Cardiac septum (tissue), 1 donor: ENCODE measurements around the gene SPNS1. TPM values are rescaled to one million over a fixed set of nuclear protein-coding genes. Genes with fewer than 3 reads are reported as not detected.

Experiments used
- DNase-seq: peaks from one replicate; pipeline ENCODE4 v3.0.0-alpha.2; 2020; ENCODE audit warnings: low spot score
- intact Hi-C: fragments of 100-400 bp; cut with DNase I; formaldehyde crosslinking; loops from one replicate; pipeline ENCODE4 v1.14.0; 2022
- total RNA-seq: library from RNA; stranded (reverse); fragmentation: NEBNext Ultra II Directional; extraction: Animal tissue kit (Norgen Biotek cat#: 25700); gene quantifications from one replicate; pipeline ENCODE4 v1.2.1, GENCODE V29; 2021
- donor health status: DM: no; HTN: no; CAD: no.

SPNS1 gene
- total RNA-seq, 1 donor from 2014 or later: 15.6 TPM

GRCh38 chr16:29014561-29015069 lies 40.0 kb downstream of the SPNS1 start:
- intact Hi-C loops: no loop called here
- no peak for DNase-seq

GRCh38 chr16:29022196-29022595 lies 47.6 kb downstream of the SPNS1 start:
- intact Hi-C loops: no loop called here

GRCh38 chr16:29023279-29024277 lies 49.0 kb downstream of the SPNS1 start:
- intact Hi-C loops: no loop called here
- peak; percentile 55 for DNase-seq

More at GRCh38 chr16:29022196-29022595, 47.6 kb downstream of the SPNS1 start:
- no peak for DNase-seq

- intact Hi-C loops: no loop called here
- DNase-seq: peak; percentile 57
Observed at GRCh38 chr16:29024278-29024677, 49.7 kb downstream of the SPNS1 start.

- peak; percentile 20 for DNase-seq
- intact Hi-C loops: no loop called here
Observed at GRCh38 chr16:29025218-29025617, 50.6 kb downstream of the SPNS1 start.

GRCh38 chr16:29025735-29026134 lies 51.2 kb downstream of the SPNS1 start:
- intact Hi-C loops: no loop called here

GRCh38 chr16:29028457-29029167 lies 54.0 kb downstream of the SPNS1 start:
- peak; percentile 15 for DNase-seq
- intact Hi-C loops: no loop called here

More at GRCh38 chr16:29025735-29026134, 51.2 kb downstream of the SPNS1 start:
- peak; percentile 20 for DNase-seq

- intact Hi-C loops: no loop called here
- peak; percentile 71 for DNase-seq
Observed at GRCh38 chr16:29029168-29029994, 54.8 kb downstream of the SPNS1 start.

GRCh38 chr16:29030086-29030840 lies 55.7 kb downstream of the SPNS1 start:
- intact Hi-C loops: no loop called here
- DNase-seq: peak; percentile 29

Other genes with a start within 250 kb of the SPNS1 start
- gene NPIPB9, start 223.0 kb upstream of the SPNS1 start, total RNA-seq: 1.6 TPM
- gene ATXN2L, start 151.8 kb upstream of the SPNS1 start, total RNA-seq: 62.7 TPM
- gene TUFM, start 128.4 kb upstream of the SPNS1 start, total RNA-seq: 184 TPM
- gene SH2B1, start 110.9 kb upstream of the SPNS1 start, total RNA-seq: 46.3 TPM
- gene ATP2A1, start 96.3 kb upstream of the SPNS1 start, total RNA-seq: 0.54 TPM
- gene RABEP2, start 49.5 kb upstream of the SPNS1 start, total RNA-seq: 14.3 TPM
- not detected for gene CD19, start 42.8 kb upstream of the SPNS1 start, total RNA-seq
- gene NFATC2IP, start 23.8 kb upstream of the SPNS1 start, total RNA-seq: 17.9 TPM
- gene LAT, start 10.3 kb downstream of the SPNS1 start, total RNA-seq: 2.0 TPM